Occipital lobe (tissue), 2 donors: Measurements from ENCODE around the gene FBXL7. TPM values are rescaled to one million over a fixed set of nuclear protein-coding genes. Genes with fewer than 3 reads are reported as not detected.

Experiments
- DNase-seq: peaks from one replicate; lab custom pipeline; 2025; lab: John Stamatoyannopoulos, UW
- total RNA-seq: library from RNA; depleted of rRNA; stranded (reverse); fragments of >200 nt; gene quantifications from one replicate; pipeline ENCODE4 v1.2.3, GENCODE V29; 2014

The FBXL7 gene
- total RNA-seq, 1 donor from 2014 or later: 3.0 TPM

DNA sequence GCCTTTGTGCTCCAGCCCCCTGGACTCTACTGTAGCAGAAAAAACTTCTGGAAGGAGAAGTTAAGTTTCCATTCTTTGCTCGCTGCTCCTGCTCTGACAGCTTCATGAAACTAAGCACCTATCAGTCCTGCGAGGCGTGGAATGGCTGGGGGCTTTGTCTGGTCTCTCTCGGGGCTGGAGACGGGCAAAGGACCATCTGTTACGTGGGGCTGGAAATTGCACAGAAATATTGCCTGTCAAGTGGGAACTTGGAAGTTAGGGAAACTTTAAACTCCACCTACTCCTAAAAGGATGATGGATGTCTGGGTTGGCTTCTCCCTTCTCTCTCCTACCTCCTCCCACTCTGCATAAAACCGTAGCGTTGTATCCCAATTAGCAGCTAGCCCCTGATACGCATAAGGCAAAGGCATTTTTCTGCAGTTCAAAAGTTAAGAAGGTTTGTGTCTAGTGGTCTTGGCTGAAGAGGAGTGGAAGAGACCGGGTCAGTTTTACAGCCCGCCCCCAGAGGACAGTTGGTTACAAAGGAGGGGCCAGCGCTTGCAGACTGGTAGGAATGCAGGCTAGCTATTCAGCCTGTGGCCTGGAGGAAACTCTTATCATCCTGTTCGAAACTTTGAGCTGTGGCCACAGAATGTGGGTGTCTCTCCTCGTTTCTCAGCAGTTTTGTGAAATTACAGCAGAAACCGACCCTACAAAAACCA lies 1.3 kb downstream of the FBXL7 start:
- no peak for DNase-seq

- DNase-seq: no peak
Observed at GRCh38 chr5:15502208-15502607, 2.2 kb downstream of the FBXL7 start.

DNA sequence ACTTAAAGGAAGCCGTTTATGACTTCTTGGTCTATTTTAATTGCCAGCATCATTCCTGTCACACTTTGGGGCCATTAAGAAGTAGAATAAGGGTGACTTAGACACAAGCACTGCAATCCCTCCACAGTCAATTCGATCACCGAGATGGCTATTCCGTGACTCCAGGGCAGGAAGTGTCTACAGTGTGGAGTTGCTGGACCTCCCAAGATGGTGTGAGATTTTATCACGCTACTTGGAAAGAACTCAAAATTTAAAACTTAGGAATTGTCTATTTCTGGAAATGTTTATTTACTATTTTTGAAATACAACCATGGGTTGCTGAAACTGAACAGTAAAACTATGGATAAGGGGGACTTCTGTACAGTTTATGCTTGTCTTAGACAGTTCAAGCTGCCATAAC lies 6.2 kb downstream of the FBXL7 start:
- DNase-seq: no peak

DNA sequence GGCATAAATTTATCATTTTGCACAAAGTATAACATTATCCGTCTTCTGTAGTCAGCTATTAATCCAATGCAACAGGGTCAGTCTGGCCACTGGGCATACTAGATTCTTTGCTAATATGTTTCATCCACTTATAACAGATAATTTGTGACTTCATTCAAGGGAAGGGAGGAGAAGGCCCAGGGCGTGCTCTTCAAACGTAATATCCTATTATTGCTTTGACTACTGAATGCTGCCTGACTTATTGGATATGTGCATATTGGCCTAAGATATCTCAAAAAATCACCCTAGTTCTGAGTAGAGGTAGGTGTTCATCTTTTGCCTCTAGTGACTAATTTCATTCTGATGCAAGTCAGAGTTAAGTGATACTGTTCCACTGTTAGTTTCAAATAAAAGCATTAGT lies 6.9 kb downstream of the FBXL7 start:
- DNase-seq: no peak

GRCh38 chr5:15510092-15510491 lies 10.1 kb downstream of the FBXL7 start:
- DNase-seq: no peak

DNA sequence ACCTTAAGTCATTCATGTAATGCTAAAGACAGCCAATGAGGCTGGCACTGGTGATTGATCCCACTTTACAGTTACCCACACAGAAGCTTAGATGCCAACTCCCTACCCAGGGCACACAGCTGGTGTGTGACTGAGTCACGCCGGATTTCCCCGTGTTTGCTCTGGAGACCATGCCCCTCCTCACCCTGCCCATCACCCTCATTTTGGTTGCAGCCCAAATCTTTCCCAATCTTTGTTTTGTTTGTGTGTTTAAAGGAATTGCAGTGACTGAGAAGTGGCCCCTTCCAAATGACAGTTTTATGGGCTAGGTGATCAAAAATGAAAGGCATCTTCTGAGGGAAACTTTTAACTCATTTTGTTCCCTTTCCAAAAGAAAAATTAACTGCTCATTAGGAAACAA lies 10.9 kb downstream of the FBXL7 start:
- DNase-seq: no peak

DNA sequence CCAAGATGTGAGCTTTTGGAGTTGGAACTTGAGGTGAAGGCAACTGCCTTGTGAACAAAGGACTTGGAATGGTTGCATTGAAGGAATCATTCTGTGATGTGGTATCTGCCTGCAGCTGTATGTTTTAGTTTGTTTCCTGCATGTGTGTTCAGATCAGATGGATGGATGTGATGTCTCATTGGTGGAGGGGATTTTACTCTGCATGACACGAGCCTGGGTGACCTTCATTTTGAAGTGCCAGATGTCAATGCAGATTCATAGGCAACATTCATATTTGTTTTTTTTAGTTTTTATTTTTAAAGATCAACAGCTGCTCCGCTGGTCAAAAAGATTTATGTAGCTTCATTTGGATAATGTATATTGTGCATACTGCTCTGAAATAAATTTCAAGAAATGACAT lies 13.5 kb downstream of the FBXL7 start:
- no peak for DNase-seq

DNA sequence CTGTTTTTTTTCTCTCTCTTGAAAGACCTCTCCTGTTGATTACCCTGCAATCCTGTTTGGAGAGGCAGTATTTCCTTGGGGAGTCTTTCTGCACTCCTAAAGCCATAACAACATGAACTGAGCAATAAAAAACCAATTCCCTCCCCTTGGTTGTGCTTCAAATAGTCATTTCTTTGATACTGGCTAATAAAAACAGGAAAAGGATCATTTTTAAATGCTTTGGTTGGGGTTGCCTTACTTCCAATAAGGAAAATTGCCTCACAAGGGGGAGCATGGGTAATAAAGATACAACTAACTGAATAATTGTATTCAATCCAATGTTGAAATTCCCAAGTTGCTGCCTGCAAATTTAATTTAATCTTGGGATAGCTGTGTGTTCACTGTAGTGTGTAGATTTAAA lies 13.9 kb downstream of the FBXL7 start:
- no peak for DNase-seq

DNA sequence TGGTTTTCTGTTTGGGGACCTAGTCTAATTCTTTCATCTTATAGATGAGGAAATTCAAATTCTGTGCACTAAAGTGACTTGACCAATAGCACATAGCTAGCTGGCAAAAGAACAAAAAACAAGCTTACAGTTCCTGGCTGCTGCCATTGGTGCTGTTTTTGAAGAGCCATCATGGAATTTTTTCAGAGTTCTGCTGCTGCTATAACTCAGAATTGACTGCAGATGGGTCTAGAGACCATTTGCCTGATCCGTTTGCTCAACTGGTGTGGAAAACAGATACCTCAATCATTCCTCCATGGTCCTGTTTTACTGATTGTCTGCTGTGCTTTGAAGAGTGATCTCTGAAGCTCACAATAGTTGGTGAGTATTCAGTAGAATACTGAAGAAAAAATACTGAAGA lies 15.2 kb downstream of the FBXL7 start:
- no peak for DNase-seq

- no peak for DNase-seq
Observed at GRCh38 chr5:15516486-15516885, 16.5 kb downstream of the FBXL7 start.

GRCh38 chr5:15518786-15519185 lies 18.8 kb downstream of the FBXL7 start:
- no peak for DNase-seq

GRCh38 chr5:15520856-15521255 lies 20.9 kb downstream of the FBXL7 start:
- no peak for DNase-seq

GRCh38 chr5:15521381-15522186 lies 21.6 kb downstream of the FBXL7 start:
- DNase-seq: no peak

DNA sequence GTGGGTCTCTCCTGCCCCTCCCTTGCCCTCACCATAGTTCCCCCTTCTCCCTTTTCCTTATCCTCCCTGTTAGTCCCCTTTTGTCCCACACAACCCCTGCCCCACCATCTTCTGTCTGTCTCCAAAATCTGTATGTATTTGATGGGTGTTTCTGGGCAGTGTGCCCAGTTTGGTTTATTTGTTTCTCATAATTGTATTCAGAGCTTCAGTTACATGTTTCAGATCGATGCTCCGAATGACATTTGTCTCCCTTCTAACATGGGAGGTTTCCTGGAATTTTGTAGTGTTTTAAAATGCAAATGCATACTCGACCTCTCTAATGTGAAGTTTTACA lies 22.2 kb downstream of the FBXL7 start:
- DNase-seq: no peak

DNA sequence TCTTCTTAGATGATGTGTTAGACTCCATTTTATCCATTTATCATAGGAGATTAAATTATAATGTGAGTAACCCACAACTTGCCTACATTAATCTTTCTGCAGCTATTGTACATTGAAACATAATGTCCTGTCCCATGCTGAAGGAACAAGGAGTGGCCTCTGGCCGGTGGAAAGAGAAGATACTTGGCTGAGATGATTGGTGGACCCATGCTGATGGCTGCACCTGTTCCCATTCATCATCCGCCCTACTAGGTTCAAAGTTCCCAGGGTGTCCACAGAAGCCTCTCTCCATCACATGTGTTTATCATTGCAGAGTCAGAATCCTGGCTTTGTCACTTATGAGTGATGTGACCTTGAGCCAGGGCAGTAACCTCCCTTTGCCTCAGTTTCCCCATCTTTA lies 24.7 kb downstream of the FBXL7 start:
- no peak for DNase-seq

GRCh38 chr5:15525703-15526275 lies 25.8 kb downstream of the FBXL7 start:
- DNase-seq: no peak

- no peak for DNase-seq
Observed at GRCh38 chr5:15526413-15526812, 26.4 kb downstream of the FBXL7 start.

DNA sequence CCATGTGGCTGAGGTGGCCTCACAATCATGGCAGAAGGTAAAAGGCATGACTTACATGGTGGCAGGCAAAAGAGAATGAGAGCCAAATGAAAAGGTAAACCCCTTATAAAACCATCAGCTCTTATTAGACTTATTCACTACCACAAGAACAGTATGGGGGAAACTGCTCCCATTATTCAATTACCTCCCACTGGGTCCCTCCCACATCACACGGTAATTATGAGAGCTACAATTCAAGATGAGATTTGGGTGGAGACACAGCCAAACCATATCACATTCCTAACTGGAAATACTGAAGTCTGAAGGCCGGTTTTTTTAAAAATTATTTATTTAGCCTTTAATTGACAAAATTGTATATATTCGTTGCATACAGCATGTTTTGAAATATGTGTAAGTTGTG lies 28.5 kb downstream of the FBXL7 start:
- DNase-seq: no peak

DNA sequence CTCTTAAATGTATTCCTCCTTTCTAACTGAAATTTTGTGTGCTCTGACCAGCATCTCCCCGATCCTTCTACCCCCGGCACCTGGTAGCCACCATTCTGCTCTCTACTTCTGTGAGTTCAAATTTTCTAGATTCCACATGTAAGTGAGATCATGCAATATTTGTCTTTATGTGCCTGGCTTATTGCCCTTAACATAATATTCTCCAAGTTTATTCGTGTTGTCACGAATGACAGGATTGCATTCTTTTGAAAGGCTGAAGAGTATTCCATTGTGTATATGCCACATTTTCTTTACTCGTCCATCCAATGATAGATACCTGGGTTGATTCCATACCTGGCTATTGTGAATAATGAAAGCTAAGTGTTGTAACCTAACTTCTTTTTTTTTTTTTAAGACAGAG lies 29.0 kb downstream of the FBXL7 start:
- no peak for DNase-seq

DNA sequence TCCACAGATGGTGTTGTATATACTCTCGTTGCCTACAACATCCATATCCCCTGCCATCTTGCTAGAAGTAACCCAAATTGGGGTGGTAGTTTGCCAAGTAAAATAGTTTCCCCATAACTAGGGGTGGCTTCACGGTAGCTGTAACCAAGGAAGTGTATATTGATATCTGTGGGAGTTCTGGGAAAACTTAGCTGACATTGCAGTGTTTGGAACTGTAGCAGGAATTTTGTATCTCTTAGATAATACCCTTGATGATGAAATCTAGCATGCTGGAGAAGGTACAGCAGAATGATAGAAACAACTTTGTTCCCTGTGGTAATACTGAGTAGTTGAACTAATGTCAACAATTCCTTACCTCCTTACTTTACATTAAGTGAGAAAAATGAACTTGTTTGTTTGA lies 29.8 kb downstream of the FBXL7 start:
- DNase-seq: no peak

DNA sequence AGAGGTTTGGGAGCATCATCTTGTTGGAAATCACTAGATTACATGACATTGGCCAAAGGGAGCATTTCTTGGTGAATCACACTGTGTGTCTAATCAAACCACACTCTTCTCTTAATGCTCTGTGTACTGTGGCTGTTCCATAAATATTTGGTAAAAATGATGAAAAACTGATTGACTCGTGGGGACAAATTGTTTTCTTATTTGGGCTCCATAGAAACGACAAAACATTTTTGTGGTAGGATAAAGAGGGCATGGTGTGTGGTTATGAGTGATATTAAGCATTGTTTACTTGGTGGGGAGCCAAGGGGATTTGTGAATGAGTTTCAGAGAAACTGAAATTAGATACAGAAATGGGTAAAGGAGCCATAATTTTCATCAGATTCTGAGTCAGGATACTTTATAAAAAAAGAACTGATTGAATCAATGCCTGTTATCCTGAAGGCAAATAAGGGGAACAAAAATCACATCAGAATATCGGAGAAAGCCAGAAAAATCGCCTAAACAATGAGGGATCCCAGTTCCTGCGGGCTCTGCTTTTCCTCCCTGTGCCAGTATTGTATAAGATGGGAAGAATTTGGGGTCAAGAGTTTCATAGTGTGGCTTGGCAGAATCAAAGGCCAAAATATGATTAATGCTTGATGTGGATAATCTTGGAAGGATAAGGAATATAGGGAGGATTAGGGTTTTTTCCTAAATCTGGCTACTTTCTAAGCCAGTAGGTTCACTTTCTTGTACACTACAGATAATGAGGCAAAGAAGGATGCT lies 33.3 kb downstream of the FBXL7 start:
- no peak for DNase-seq

DNA sequence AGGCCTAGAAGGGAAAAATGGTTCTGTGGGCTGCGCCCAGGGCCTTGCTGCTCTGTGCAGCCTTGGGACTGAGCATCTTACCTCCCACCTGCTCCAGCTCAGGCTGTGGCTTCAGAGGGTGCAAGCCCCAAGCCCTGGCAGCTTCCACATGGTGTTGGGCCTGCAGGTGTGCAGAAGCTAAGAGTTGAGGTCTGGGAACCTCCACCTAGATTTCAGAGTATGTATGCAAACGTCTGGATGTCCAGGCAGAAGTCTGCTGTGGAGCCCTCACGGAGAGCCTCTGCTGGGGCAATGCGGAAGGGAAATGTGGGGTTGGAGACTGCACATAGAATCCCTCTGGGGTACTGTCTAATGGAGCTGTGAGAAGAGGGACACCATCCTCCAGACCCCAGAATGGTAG lies 36.0 kb downstream of the FBXL7 start:
- no peak for DNase-seq
